Hematopoietic multipotent progenitor cell treated with erythropoietin and hydrocortisone succinate and interleukin-3 and kit ligand, for 8 days (in vitro differentiated cells): Measurements from ENCODE around the gene INTS13.
"Not testable (repeated sequence)": the region's sequence is repeated elsewhere in the genome, so short reads cannot be mapped to it uniquely, and the experiment has no call there.

Experiments used
- DNase-seq: peaks from one replicate; pipeline ENCODE4 v3.0.0-alpha.2; 2015

The INTS13 gene

GRCh38 chr12:26929590-26929989, 8.2 kb downstream of the INTS13 start:
- no peak for DNase-seq

GRCh38 chr12:26928661-26929060, 9.1 kb downstream of the INTS13 start:
- DNase-seq, result no peak

GRCh38 chr12:26921886-26922285, 15.9 kb downstream of the INTS13 start:
- no peak for DNase-seq

GRCh38 chr12:26919216-26919555, 18.6 kb downstream of the INTS13 start:
- DNase-seq, result no peak

- no peak for DNase-seq
These were observed 19.2 kb downstream of the INTS13 start for GRCh38 chr12:26918321-26919215.

GRCh38 chr12:26906704-26907103, 31.1 kb downstream of the INTS13 start:
- DNase-seq, result peak; percentile 45

GRCh38 chr12:26906024-26906423, 31.8 kb downstream of the INTS13 start:
- no peak for DNase-seq

- DNase-seq, result not testable (repeated sequence)
These were observed 34.4 kb downstream of the INTS13 start for GRCh38 chr12:26903396-26903795.

GRCh38 chr12:26896913-26897312, 40.9 kb downstream of the INTS13 start:
- no peak for DNase-seq

GRCh38 chr12:26895672-26896071, 42.1 kb downstream of the INTS13 start:
- DNase-seq, result no peak

GRCh38 chr12:26891704-26892103, 46.1 kb downstream of the INTS13 start:
- no peak for DNase-seq

GRCh38 chr12:26890784-26891183, 47.0 kb downstream of the INTS13 start:
- no peak for DNase-seq

GRCh38 chr12:26884765-26885576, 52.8 kb downstream of the INTS13 start:
- peak; percentile 91 for DNase-seq

- DNase-seq, result no peak
These were observed 57.2 kb downstream of the INTS13 start for GRCh38 chr12:26880625-26881024.

GRCh38 chr12:26878661-26879119, 59.1 kb downstream of the INTS13 start:
- DNase-seq, result no peak

- DNase-seq, result no peak
These were observed 63.1 kb downstream of the INTS13 start for GRCh38 chr12:26874501-26875296.

- DNase-seq, result peak; percentile 67
These were observed 65.2 kb downstream of the INTS13 start for GRCh38 chr12:26872625-26873024.

- DNase-seq, result no peak
These were observed 65.8 kb downstream of the INTS13 start for GRCh38 chr12:26871985-26872384.

GRCh38 chr12:26870491-26871419, 67.0 kb downstream of the INTS13 start:
- peak; percentile 60 for DNase-seq

GRCh38 chr12:26869908-26870459, 67.8 kb downstream of the INTS13 start:
- no peak for DNase-seq

- DNase-seq, result no peak
These were observed 68.7 kb downstream of the INTS13 start for GRCh38 chr12:26869104-26869494.
